Osteoblast (primary cell): ENCODE results near the gene MYEOV. TPM values are rescaled to one million over a fixed set of nuclear protein-coding genes. Genes with fewer than 3 reads are reported as not detected.

Source experiments
- DNase-seq: peaks from one replicate; pipeline ENCODE4 v3.0.0; 2011; ENCODE audit warnings: low spot score, mixed read lengths; ENCODE audit not compliant: insufficient read length; ENCODE audit errors: missing footprints
- H2AFZ ChIP-seq: 2 replicates; pipeline ENCODE4 v1.6.0; 2011; ENCODE audit warnings: mild to moderate bottlenecking, low read length
- H3K27ac ChIP-seq: 2 replicates; pipeline ENCODE4 v1.5.1; 2011; ENCODE audit warnings: mild to moderate bottlenecking, low read depth, low read length, moderate library complexity
- H3K27me3 ChIP-seq: 2 replicates; pipeline ENCODE4 v1.6.0; 2012; ENCODE audit warnings: mild to moderate bottlenecking, control low read depth, inconsistent platforms, low read length, moderate library complexity; ENCODE audit not compliant: insufficient read depth
- H3K36me3 ChIP-seq: 2 replicates; pipeline ENCODE4 v1.5.1; 2011; ENCODE audit warnings: mild to moderate bottlenecking, low read length, control low read depth, moderate library complexity; ENCODE audit not compliant: insufficient read depth
- H3K4me1 ChIP-seq: 2 replicates; pipeline ENCODE4 v1.5.1; 2011; ENCODE audit warnings: mild to moderate bottlenecking, low read length, control low read depth, moderate library complexity; ENCODE audit not compliant: insufficient read depth
- H3K4me2 ChIP-seq: 2 replicates; pipeline ENCODE4 v1.6.0; 2011; ENCODE audit warnings: mild to moderate bottlenecking, low read length; ENCODE audit not compliant: insufficient read depth
- H3K4me3 ChIP-seq: fragments of 200-600 bp; sonication (generic); 3 replicates; pipeline ENCODE4 v1.5.1; 2012; ENCODE audit warnings: mild to moderate bottlenecking, low read length, inconsistent platforms; ENCODE audit not compliant: insufficient read depth
- H3K79me2 ChIP-seq: 2 replicates; pipeline ENCODE4 v1.6.0; 2012; ENCODE audit warnings: mild to moderate bottlenecking, low read length, control low read depth, inconsistent platforms; ENCODE audit not compliant: insufficient read depth
- H3K9me3 ChIP-seq: 2 replicates; pipeline ENCODE4 v1.5.1; 2011; ENCODE audit warnings: low read depth, low read length, control low read depth
- H4K20me1 ChIP-seq: 2 replicates; pipeline ENCODE4 v1.6.0; 2012; ENCODE audit warnings: mild to moderate bottlenecking, low read length, control low read depth; ENCODE audit not compliant: insufficient read depth
- CTCF ChIP-seq: IDR thresholded peaks from 2 replicates; pipeline ENCODE4 v1.5.1; 2011; ENCODE audit warnings: mild to moderate bottlenecking, low read depth, low read length, moderate library complexity; ENCODE audit errors: extremely low read depth
- total RNA-seq: library from RNA; depleted of rRNA; stranded (reverse); fragments of >200 nt; gene quantifications from 2 replicates; pipeline ENCODE4 v1.2.3, GENCODE V29; 2012

MYEOV gene
- total RNA-seq, 1 donor: 1.4 TPM

GRCh38 chr11:69294571-69295078 lies 670 bp downstream of the MYEOV start:
- Histone ChIP-seq H3K4me2 (no peak overlapping the region), H3K27ac (no peak overlapping the region), H3K4me1 (peaks cover 34% of the 10 kb centered on the region), H3K79me2 (peaks cover 5% of the 10 kb centered on the region), H3K27me3 (no peaks in the 10 kb centered on the region), H3K36me3 (no peaks in the 10 kb centered on the region), H4K20me1 (no peaks in the 10 kb centered on the region), H2AFZ (no peak overlapping the region), H3K4me3 (no peak overlapping the region), H3K9me3 (no peaks in the 10 kb centered on the region)
- TF ChIP-seq CTCF: no peak
- no peak for DNase-seq

GRCh38 chr11:69295079-69295994 lies 1.4 kb downstream of the MYEOV start:
- no peak overlapping the region for H3K4me3 ChIP-seq
- H3K9me3 ChIP-seq: no peaks in the 10 kb centered on the region
- peak overlapping the region; percentile 96 for H3K27ac ChIP-seq
- no peak for TF ChIP-seq CTCF
- H3K79me2 ChIP-seq: peaks cover 8% of the 10 kb centered on the region
- H3K4me2 ChIP-seq: no peak overlapping the region
- H3K4me1 ChIP-seq: peaks cover 41% of the 10 kb centered on the region
- no peaks in the 10 kb centered on the region for H3K27me3 ChIP-seq
- DNase-seq: no peak
- H4K20me1 ChIP-seq: no peaks in the 10 kb centered on the region
- H2AFZ ChIP-seq: no peak overlapping the region
- H3K36me3 ChIP-seq: no peaks in the 10 kb centered on the region

DNA sequence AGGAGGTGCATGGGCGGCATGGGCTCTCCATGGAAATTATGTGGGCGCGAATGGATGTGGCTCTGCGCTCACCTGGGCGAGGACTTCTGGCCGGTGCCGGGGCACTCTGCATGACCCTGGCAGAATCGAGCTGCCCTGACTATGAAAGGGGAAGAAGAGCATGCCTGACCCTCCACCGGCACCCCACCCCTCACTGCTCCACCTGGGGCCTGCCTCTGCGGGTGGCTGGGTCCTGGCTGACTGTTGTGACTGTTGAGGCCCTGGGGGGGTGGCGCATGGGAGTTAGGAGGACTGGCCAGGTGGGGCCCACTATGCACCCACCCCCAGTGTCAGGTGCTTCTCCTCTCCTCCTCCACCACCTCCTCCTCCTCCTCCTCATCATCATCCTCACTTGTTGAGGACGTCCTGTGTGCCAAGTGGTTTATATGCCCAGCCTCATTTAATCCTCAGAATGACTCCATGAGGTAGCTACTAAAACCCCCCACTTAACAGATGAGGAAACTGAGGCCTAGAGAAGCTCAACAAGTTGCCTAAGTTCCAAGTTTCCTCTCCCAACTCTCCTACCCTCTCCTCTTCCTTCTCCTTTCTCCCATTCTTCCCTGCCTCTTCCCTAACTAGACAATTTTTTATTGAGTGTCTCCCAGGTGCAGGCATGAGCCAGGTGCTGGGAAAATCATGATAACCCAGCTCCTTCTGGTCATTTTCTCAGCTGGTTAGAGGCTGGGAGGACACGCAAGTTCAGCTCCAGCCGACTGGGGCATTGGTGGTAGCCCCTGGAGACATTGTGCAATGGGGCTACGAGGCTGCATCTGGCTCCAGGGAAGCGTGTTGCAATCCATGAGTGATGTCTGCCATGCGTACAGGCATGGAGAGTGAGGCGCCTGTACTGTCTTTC lies 2.3 kb downstream of the MYEOV start:
- no peaks in the 10 kb centered on the region for H4K20me1 ChIP-seq
- TF ChIP-seq CTCF: no peak
- H3K9me3 ChIP-seq: no peaks in the 10 kb centered on the region
- H3K4me3 ChIP-seq: no peak overlapping the region
- H3K27me3 ChIP-seq: no peaks in the 10 kb centered on the region
- peaks cover 8% of the 10 kb centered on the region for H3K79me2 ChIP-seq
- H3K4me1 ChIP-seq: peaks cover 50% of the 10 kb centered on the region
- no peaks in the 10 kb centered on the region for H3K36me3 ChIP-seq
- DNase-seq: peak; percentile 88
- H3K27ac ChIP-seq: peak overlapping the region; percentile 96
- H2AFZ ChIP-seq: peak overlapping the region; percentile 52
- H3K4me2 ChIP-seq: peak overlapping the region; percentile 61
